Transverse colon (tissue), 4 donors: ENCODE measurements around the gene MFN1. TPM values are rescaled to one million over a fixed set of nuclear protein-coding genes. Genes with fewer than 3 reads are reported as not detected.

ENCODE experiments used
- DNase-seq: peaks from one replicate; pipeline ENCODE4 v3.0.0-alpha.2; 2019
- H3K27ac ChIP-seq, 4 donors: fragments of 200-600 bp; sonication (generic); 2 replicates each; pipeline ENCODE4 v1.5.1; 2016 to 2018; ENCODE audit warnings: inconsistent platforms in 4 of 4
- H3K27me3 ChIP-seq: fragments of 200-600 bp; sonication (generic); 2 replicates; pipeline ENCODE4 v1.5.1; 2017; ENCODE audit warnings: inconsistent platforms
- H3K36me3 ChIP-seq, 4 donors: fragments of 200-600 bp; sonication (generic); 2 replicates each; pipeline ENCODE4 v1.5.1; 2017 to 2019; ENCODE audit warnings: inconsistent platforms in 4 of 4
- H3K4me1 ChIP-seq, 4 donors: fragments of 200-600 bp; sonication (generic); 2 replicates each; pipeline ENCODE4 v1.5.1; 2017 to 2020; ENCODE audit warnings: inconsistent platforms in 4 of 4
- H3K4me3 ChIP-seq, 4 donors: fragments of 200-600 bp; sonication (generic); 1 replicate in 1 of 4; 2 replicates in 3 of 4; pipeline versions ENCODE4 v1.5.1 to v1.6.1; 2017 to 2019; ENCODE audit warnings: inconsistent platforms in 4 of 4
- H3K9me3 ChIP-seq, 2 donors: fragments of 200-600 bp; sonication (generic); 2 replicates each; pipeline ENCODE4 v1.5.1; 2017 to 2019; ENCODE audit warnings: inconsistent platforms in 2 of 2
- EP300 ChIP-seq: sonication (generic); formaldehyde crosslinking; IDR thresholded peaks from one replicate; pipeline ENCODE4 v1.6.1; 2017; ENCODE audit warnings: antibody characterized with exemption, low read depth
- POLR2A ChIP-seq: fragments of 450-650 bp; IDR thresholded peaks from one replicate; pipeline ENCODE4 v1.6.1; 2016; ENCODE audit warnings: antibody characterized with exemption, mild to moderate bottlenecking, moderate library complexity
- POLR2AphosphoS5 ChIP-seq, 3 donors: sonication (generic); formaldehyde crosslinking; IDR thresholded peaks; one replicate each; pipeline ENCODE4 v1.6.1; 2016; ENCODE audit warnings: antibody characterized with exemption in 3 of 3
- WGBS, 2 donors: methylation state at CpG; one replicate each; pipeline ENCODE4 v1.1.5; 2018; ENCODE audit warnings: low coverage in 1 of 2; 5-methylcytosine and 5-hydroxymethylcytosine counted together
- in situ Hi-C, 4 donors: fragments of 200-750 bp; cut with MboI; loops; one replicate each; pipeline versions ENCODE4 v1.15.0 to v1.15.1; 2017; ENCODE audit warnings: low sequenced_read_pairs in 3 of 4, low pct_ligation_motif_present in 1 of 4, low pct_unique_long_range_greater_than_20kb in 1 of 4
- intact Hi-C: fragments of 100-400 bp; cut with DNase I; formaldehyde crosslinking; loops from one replicate; pipeline ENCODE4 v1.15.1; 2023; ENCODE audit warnings: low total_unique reads
- total RNA-seq, 4 donors: library from RNA; depleted of rRNA; stranded (reverse); fragments of >200 nt; gene quantifications; one replicate each; pipeline ENCODE4 v1.1.0, GENCODE V29; 2016
- TF ChIP-seq, protein P1 (sequence below), 5 experiments: fragments of 200-600 bp in 3 of 5; fragments of 450-650 bp in 2 of 5; sonication (generic) in 3 of 5; IDR thresholded peaks; 1 replicate in 2 of 5; 2 replicates in 3 of 5; pipeline ENCODE4 v1.5.1; 2016 to 2017; ENCODE audit warnings: antibody characterized with exemption in 5 of 5, inconsistent platforms in 3 of 5, mild to moderate bottlenecking in 2 of 5, moderate library complexity in 1 of 5

The MFN1 gene
- total RNA-seq, 4 donors from 2014 or later: 46.8 to 69.4 (median 62.6) TPM

DNA sequence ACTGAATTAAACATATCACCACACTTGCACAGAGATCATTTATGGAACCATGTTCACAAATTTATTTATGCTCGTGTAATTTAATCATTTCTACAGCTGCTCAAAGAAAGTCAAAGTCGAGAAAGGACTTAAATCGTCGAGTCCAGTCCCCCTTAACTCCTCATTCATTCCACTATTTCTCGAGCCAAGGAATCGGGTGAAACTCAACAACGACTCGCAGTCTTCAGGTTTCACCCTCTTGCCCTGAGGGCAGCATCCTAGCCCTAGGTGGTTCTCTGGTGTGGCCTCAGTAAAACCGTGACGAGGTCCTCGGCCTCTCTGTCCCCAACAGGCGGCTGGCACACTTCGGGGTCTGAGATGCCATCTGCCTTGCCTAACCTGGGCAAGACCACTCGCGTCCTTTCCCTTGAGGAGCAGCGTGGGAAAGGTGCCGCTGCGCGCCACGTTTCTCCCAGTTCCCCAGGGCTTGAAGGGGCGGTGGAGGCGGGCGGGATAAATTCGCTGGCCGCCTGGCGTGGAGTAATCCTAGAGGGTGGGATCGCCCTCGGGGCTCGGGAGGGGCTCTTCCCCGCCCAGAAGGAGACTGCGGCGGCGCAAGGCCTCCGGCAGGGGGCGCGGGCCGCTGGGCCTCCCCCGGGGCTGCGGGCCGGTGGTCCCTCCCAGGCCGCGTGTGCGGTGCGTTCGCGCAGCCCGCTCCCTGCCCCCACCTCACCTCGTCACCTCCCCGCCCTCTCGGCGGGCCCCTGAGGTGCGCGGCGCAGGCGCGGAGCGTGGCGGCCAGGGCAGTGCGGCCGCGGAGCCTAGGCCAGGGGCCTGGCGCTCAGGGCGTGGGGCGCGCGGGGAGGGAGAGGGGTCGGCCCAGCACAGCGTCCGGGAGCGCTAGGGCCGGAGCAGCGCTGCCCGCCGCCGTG lies 25.0 kb upstream of the MFN1 start, which contains the start of gene ZNF639:
Gene ZNF639, plus strand, starts transcription at position 746 of the 911 bp plus-strand sequence. CDS start 5,263 bp downstream, outside the sequence.
- H3K4me3 ChIP-seq: peak within 1 kb of the TSS; percentile 77 to 90 (median 90)
- whole genome bisulfite sequencing, 2 donors: 0 to 5% methylated on average over 4 to 53 of the region's 75 CpGs
- H3K9me3 ChIP-seq: no peaks in the 10 kb centered on the region
- intact Hi-C loops: loop anchor here (5.0 kb wide), 1 partner anchor 175 kb away; the partner anchor contains the start of gene PIK3CA
- DNase-seq: peak; percentile 83
- TF ChIP-seq, protein P1, sequence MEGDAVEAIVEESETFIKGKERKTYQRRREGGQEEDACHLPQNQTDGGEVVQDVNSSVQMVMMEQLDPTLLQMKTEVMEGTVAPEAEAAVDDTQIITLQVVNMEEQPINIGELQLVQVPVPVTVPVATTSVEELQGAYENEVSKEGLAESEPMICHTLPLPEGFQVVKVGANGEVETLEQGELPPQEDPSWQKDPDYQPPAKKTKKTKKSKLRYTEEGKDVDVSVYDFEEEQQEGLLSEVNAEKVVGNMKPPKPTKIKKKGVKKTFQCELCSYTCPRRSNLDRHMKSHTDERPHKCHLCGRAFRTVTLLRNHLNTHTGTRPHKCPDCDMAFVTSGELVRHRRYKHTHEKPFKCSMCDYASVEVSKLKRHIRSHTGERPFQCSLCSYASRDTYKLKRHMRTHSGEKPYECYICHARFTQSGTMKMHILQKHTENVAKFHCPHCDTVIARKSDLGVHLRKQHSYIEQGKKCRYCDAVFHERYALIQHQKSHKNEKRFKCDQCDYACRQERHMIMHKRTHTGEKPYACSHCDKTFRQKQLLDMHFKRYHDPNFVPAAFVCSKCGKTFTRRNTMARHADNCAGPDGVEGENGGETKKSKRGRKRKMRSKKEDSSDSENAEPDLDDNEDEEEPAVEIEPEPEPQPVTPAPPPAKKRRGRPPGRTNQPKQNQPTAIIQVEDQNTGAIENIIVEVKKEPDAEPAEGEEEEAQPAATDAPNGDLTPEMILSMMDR (IDR thresholded peaks at IDR 0.05): peak; percentile 58 to 90 (median 78)
- TF ChIP-seq POLR2AphosphoS5 (IDR thresholded peaks at IDR 0.05): peak; percentile 30 to 90 (median 70)
- no peak for TF ChIP-seq EP300
- no peak for TF ChIP-seq POLR2A
- H3K27ac ChIP-seq: peak within 1 kb of the TSS; percentile 92 to 98 (median 97)
- H3K27me3 ChIP-seq: no peaks in the 10 kb centered on the region
- in situ Hi-C loops: loop anchor here in 2 of 4 donors (25.0 kb wide), 1 partner anchor 210 kb away; no protein-coding TSS in a partner anchor
- no peaks in the 10 kb centered on the region for H3K36me3 ChIP-seq
- H3K4me1 ChIP-seq: peaks cover 13 to 33% (median 22%) of the 10 kb centered on the region in 4 donors

- Histone ChIP-seq H3K4me1 (peaks cover 13 to 33% (median 22%) of the 10 kb centered on the region in 4 donors), H3K27ac (peak overlapping the region; percentile 92 to 98 (median 97)), H3K9me3 (no peaks in the 10 kb centered on the region), H3K36me3 (peaks cover 0 to 3% (median under 1%) of the 10 kb centered on the region in 4 donors), H3K27me3 (no peaks in the 10 kb centered on the region), H3K4me3 (peak overlapping the region; percentile 77 to 90 (median 90))
- DNase-seq: peak; percentile 69
- peak; percentile 20 for TF ChIP-seq POLR2A
- TF ChIP-seq, protein P1 (IDR thresholded peaks at IDR 0.05): no peak
- TF ChIP-seq EP300: no peak
- in situ Hi-C loops: loop anchor here in 2 of 4 donors (25.0 kb wide), 1 partner anchor 211 kb away; no protein-coding TSS in a partner anchor
- intact Hi-C loops: loop anchor here (5.0 kb wide), 1 partner anchor 176 kb away; the partner anchor contains the start of gene PIK3CA
- WGBS, 2 donors: 0% methylated on average over 14 to 58 of the region's 81 CpGs
Measured at GRCh38 chr3:179323197-179324110, 24.1 kb upstream of the MFN1 start.

DNA sequence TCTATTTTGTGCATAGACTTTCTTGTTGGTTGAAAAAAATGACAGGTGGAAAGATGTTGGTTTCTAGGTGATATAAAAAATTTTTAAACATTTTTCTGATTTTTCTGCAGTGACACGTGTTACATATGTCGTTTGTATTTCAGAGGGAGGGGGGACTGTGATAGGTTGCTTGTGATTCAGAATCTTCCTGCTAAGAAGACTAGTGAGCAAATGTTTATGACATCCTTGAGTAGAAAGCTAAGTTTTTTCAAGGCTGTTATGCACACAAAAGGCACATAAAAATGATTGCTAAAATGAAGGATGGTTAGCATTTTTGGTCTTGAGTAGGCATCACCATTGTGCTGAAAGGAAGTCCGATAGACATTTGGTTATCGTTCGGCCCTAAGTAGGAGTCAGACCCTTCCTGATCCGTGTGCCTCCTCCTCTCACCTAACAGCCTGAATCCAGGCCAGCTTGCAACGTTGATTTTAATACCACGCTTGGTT lies 23.2 kb upstream of the MFN1 start:
- Histone ChIP-seq H3K9me3 (no peaks in the 10 kb centered on the region), H3K4me3 (peak overlapping the region in 3 of 4 donors; percentile 77 to 90 (median 89)), H3K27ac (peak overlapping the region; percentile 92 to 98 (median 97)), H3K36me3 (peaks cover 0 to 11% (median 5%) of the 10 kb centered on the region in 4 donors), H3K4me1 (peaks cover 13 to 33% (median 22%) of the 10 kb centered on the region in 4 donors), H3K27me3 (no peaks in the 10 kb centered on the region)
- DNase-seq: no peak
- WGBS, 2 donors: 1 to 8% methylated on average over 8 of the region's 8 CpGs
- TF ChIP-seq POLR2A (no peak), POLR2AphosphoS5 (IDR thresholded peaks at IDR 0.05) (no peak), EP300 (no peak)
- TF ChIP-seq, protein P1 (IDR thresholded peaks at IDR 0.05): no peak
- intact Hi-C loops: loop anchor here (5.0 kb wide), 1 partner anchor 177 kb away; the partner anchor contains the start of gene PIK3CA
- in situ Hi-C loops: loop anchor here in 2 of 4 donors (25.0 kb wide), 1 partner anchor 212 kb away; no protein-coding TSS in a partner anchor
